GM12878 (cell line): ENCODE measurements around the gene NPNT. TPM values are rescaled to one million over a fixed set of nuclear protein-coding genes. Genes with fewer than 3 reads are reported as not detected.

Experiments
- ATAC-seq: fragments of 200-7000 bp; cut with Tn5 transposase; 3 replicates; pipeline ENCODE4 v1.9.1; 2020; ENCODE audit warnings: mild to moderate bottlenecking, moderate library complexity
- BruUV-seq: library from RNA; stranded (reverse); fragments of 400-500 nt; replicated peaks from 2 replicates; lab custom pipeline; 2021; lab: Mats Ljungman, UMichigan
- CTCF ChIA-PET: fragments of 300-600 bp; sonication (Branson Sonifier 250); formaldehyde crosslinking; extraction: SDS; loops from one replicate; lab custom pipeline; 2021; ENCODE audit warnings: inconsistent platforms; lab: Yijun Ruan, JAX
- POLR2A ChIA-PET: fragments of 350-600 bp; formaldehyde crosslinking; extraction: SDS; loops from one replicate; lab custom pipeline; 2021; ENCODE audit warnings: inconsistent platforms; lab: Charles Lee
- RAD21 ChIA-PET: fragments of 300-600 bp; sonication (Branson Sonifier 250); formaldehyde crosslinking; loops from one replicate; lab custom pipeline; 2023; ENCODE audit warnings: antibody characterized with exemption; ENCODE audit not compliant: unreplicated experiment; lab: Charles Lee
- SMC1A ChIA-PET: fragments of 300-600 bp; sonication (Branson Sonifier 250); formaldehyde crosslinking; loops from one replicate; lab custom pipeline; 2023; ENCODE audit not compliant: unreplicated experiment, uncharacterized antibody; lab: Charles Lee
- DNase-seq: peaks from one replicate; pipeline ENCODE4 v3.0.0-alpha.2; 2011; ENCODE audit warnings: low read depth, low spot score
- FAIRE-seq: peaks from 3 replicates; lab custom pipeline; 2011; peaks lifted over from hg19 to GRCh38; lab: Jason Lieb, UNC
- H2AFZ ChIP-seq: 2 replicates; pipeline ENCODE4 v1.6.0; 2011; ENCODE audit warnings: low read depth, low read length, control low read depth; ENCODE audit not compliant: control insufficient read depth
- H3K27ac ChIP-seq: 2 replicates; pipeline ENCODE4 v1.5.1; 2011; ENCODE audit warnings: control low read depth; ENCODE audit not compliant: control insufficient read depth, insufficient read depth
- H3K27me3 ChIP-seq, 2 experiments: replicated peaks in 1 of 2; 2 replicates each; pipeline versions ENCODE4 v1.6.0 to v1.6.1; 2011; ENCODE audit warnings: low read length in 1 of 2; ENCODE audit not compliant: control insufficient read depth in 2 of 2, insufficient read depth in 2 of 2
- H3K36me3 ChIP-seq, 2 experiments: 2 replicates each; pipeline ENCODE4 v1.5.1; 2011; ENCODE audit warnings: low read length in 1 of 2; ENCODE audit not compliant: control insufficient read depth in 2 of 2, insufficient read depth in 2 of 2
- H3K4me1 ChIP-seq: 2 replicates; pipeline ENCODE4 v1.6.1; 2011; ENCODE audit warnings: mild to moderate bottlenecking, low read length, moderate library complexity, mixed read lengths; ENCODE audit not compliant: control insufficient read depth, insufficient read depth
- H3K4me2 ChIP-seq: 2 replicates; pipeline ENCODE4 v1.6.0; 2011; ENCODE audit warnings: control low read depth; ENCODE audit not compliant: control insufficient read depth, insufficient read depth
- H3K4me3 ChIP-seq: fragments of 200-600 bp; sonication (generic); 2 replicates; pipeline ENCODE4 v1.5.1; 2016
- H3K79me2 ChIP-seq: 2 replicates; pipeline ENCODE4 v1.6.0; 2011; ENCODE audit warnings: low read length; ENCODE audit not compliant: control insufficient read depth, insufficient read depth
- H3K9ac ChIP-seq: 2 replicates; pipeline ENCODE4 v1.8.0; 2011; ENCODE audit warnings: low read length, control low read depth, mixed read lengths; ENCODE audit not compliant: control insufficient read depth, insufficient read depth
- H3K9me3 ChIP-seq: replicated peaks from 3 replicates; pipeline ENCODE4 v1.5.1; 2011; ENCODE audit warnings: mild to moderate bottlenecking, low read length; ENCODE audit not compliant: control insufficient read depth, insufficient read depth
- H4K20me1 ChIP-seq: 2 replicates; pipeline ENCODE4 v1.6.0; 2011; ENCODE audit not compliant: control insufficient read depth, insufficient read depth
- BCLAF1 ChIP-seq: fragments of 450-650 bp; IDR thresholded peaks from 2 replicates; pipeline ENCODE4 v1.6.1; 2017; ENCODE audit warnings: antibody characterized with exemption, mild to moderate bottlenecking, moderate library complexity
- E2F4 ChIP-seq: IDR thresholded peaks from 2 replicates; pipeline ENCODE4 v1.6.1; 2012; ENCODE audit warnings: low read depth, low read length, improper control_type of control experiment
- ETV6 ChIP-seq, 2 experiments: fragments of 450-650 bp in 1 of 2; IDR thresholded peaks in 1 of 2; conservative IDR thresholded peaks in 1 of 2; 2 replicates each; pipeline ENCODE4 v1.6.1; 2014; ENCODE audit warnings: antibody characterized with exemption in 1 of 2, borderline replicate concordance in 1 of 2, low read depth in 1 of 2, mild to moderate bottlenecking in 1 of 2, moderate library complexity in 1 of 2
- IKZF2 ChIP-seq, 2 experiments: fragments of 450-650 bp; IDR thresholded peaks; 2 replicates each; pipeline ENCODE4 v1.6.1; 2017; ENCODE audit warnings: mild to moderate bottlenecking in 2 of 2, moderate library complexity in 2 of 2
- IRF5 ChIP-seq: fragments of 450-650 bp; IDR thresholded peaks from 2 replicates; pipeline ENCODE4 v1.6.1; 2017; ENCODE audit warnings: borderline replicate concordance
- PAX5 ChIP-seq: IDR thresholded peaks from 2 replicates; pipeline ENCODE4 v1.6.1; 2011; ENCODE audit warnings: low read depth, low read length, borderline replicate concordance
- POLR2AphosphoS2 ChIP-seq: IDR thresholded peaks from 2 replicates; pipeline ENCODE4 v1.6.1; 2011; ENCODE audit warnings: low read depth, mild to moderate bottlenecking, low read length, improper control_type of control experiment, moderate library complexity
- RBBP5 ChIP-seq: fragments of 200-600 bp; sonication (generic); conservative IDR thresholded peaks from 2 replicates; pipeline ENCODE4 v1.6.1; 2016
- STAT1 ChIP-seq: fragments of 450-650 bp; conservative IDR thresholded peaks from 2 replicates; pipeline ENCODE4 v1.6.1; 2014; ENCODE audit warnings: antibody characterized with exemption, mild to moderate bottlenecking
- ZSCAN29 ChIP-seq: fragments of 450-650 bp; IDR thresholded peaks from 2 replicates; pipeline ENCODE4 v1.6.1; 2017; ENCODE audit warnings: mild to moderate bottlenecking, moderate library complexity
- WGBS: methylation state at CpG from one replicate; pipeline ENCODE4 v1.1.6; 2016; ENCODE audit warnings: low lambda C conversion rate; ENCODE audit not compliant: insufficient replicate concordance, insufficient coverage; ENCODE audit errors: missing lambda C conversion rate; 5-methylcytosine and 5-hydroxymethylcytosine counted together
- in situ Hi-C: fragments of 300-500 bp; cut with MboI; formaldehyde crosslinking; loops from 9 replicates; pipeline ENCODE4 v1.14.3; 2018; ENCODE audit warnings: mixed read lengths
- intact Hi-C: fragments of 100-400 bp; cut with micrococcal nuclease; formaldehyde crosslinking; loops from one replicate; pipeline ENCODE4 v1.14.2; 2022; ENCODE audit not compliant: unreplicated experiment
- polyA plus RNA-seq, 11 experiments: library from polyadenylated mRNA; depleted of rRNA in 4 of 11; unstranded in 6 of 11; stranded (reverse) in 5 of 11; fragments of >200 nt; fragmentation: Nextera tagmentation in 4 of 11; fragmentation: Illumina TruSeq in 1 of 11; extraction: Ambion mirVana in 4 of 11; extraction: Trizol in 1 of 11; gene quantifications; 1 replicate in 1 of 11; 2 replicates in 10 of 11; pipeline versions ENCODE4 v1.2.1 to v1.2.3, GENCODE V29; 2011 to 2016; ENCODE audit warnings: inconsistent platforms in 2 of 11, missing spikeins in 2 of 11, low read depth in 1 of 11
- total RNA-seq, 4 experiments: library from RNA; depleted of rRNA in 3 of 4; stranded (reverse); fragments of >200 nt in 3 of 4; fragmentation: Illumina TruSeq in 1 of 4; extraction: Trizol in 1 of 4; gene quantifications; 2 replicates each; pipeline versions ENCODE4 v1.2.1 to v1.2.3, GENCODE V29; 2013 to 2021

The NPNT gene
- total and polyA plus RNA-seq, 10 of the 15 experiments (the other 5 are each of a cell fraction or from before 2014, with no cell fraction given): 0.18 to 70.5 (median 54.1) TPM

- no peak for TF ChIP-seq POLR2AphosphoS2
These were observed 7.4 kb downstream of the NPNT start (continued) for GRCh38 chr4:105902550-105903262.

GRCh38 chr4:105909787-105910281 is 14.6 kb downstream of the NPNT start:
- no peak for ATAC-seq
- CTCF ChIA-PET: no interaction called here
- H3K36me3 ChIP-seq: no peaks in the 10 kb centered on the region
- no peaks in the 10 kb centered on the region for H3K79me2 ChIP-seq
- no peak overlapping the region for H3K27ac ChIP-seq
- H3K4me3 ChIP-seq: no peak overlapping the region
- TF ChIP-seq IKZF2 (IDR thresholded peaks at IDR 0.05): no peak
- no peak for TF ChIP-seq PAX5
- TF ChIP-seq, all 136 proteins: peak for 0
- ChIA-PET POLR2A (no interaction called here), SMC1A (no interaction called here), RAD21 (no interaction called here)
- no peaks in the 10 kb centered on the region for H4K20me1 ChIP-seq
- DNase-seq: no peak
- no TSS peak for BruUV-seq
- in situ Hi-C loops (no loop called here), intact Hi-C loops (no loop called here)
- no peak overlapping the region for H2AFZ ChIP-seq
- no peak overlapping the region for H3K9ac ChIP-seq
- H3K4me2 ChIP-seq: no peak overlapping the region
- no peaks in the 10 kb centered on the region for H3K4me1 ChIP-seq
- FAIRE-seq: no peak
- no peaks in the 10 kb centered on the region for H3K27me3 ChIP-seq
- WGBS: 22% methylated on average over 2 of the region's 2 CpGs
- no peaks in the 10 kb centered on the region for H3K9me3 ChIP-seq

GRCh38 chr4:105911426-105911825 is 16.2 kb downstream of the NPNT start:
- DNase-seq: no peak
- no peak for FAIRE-seq
- TF ChIP-seq RBBP5 (no peak), E2F4 (no peak), ETV6 (conservative IDR thresholded peaks at IDR 0.05 in 1 of 2, IDR thresholded peaks at IDR 0.05 in 1 of 2; ENCODE audit: borderline replicate concordance in 1 of 2, low read depth in 1 of 2) (no peak), STAT1 (no peak), IRF5 (no peak), ZSCAN29 (no peak), BCLAF1 (no peak)

More at GRCh38 chr4:105911426-105911825, 16.2 kb downstream of the NPNT start:
- Histone ChIP-seq H3K27me3 (no peaks in the 10 kb centered on the region), H3K36me3 (no peaks in the 10 kb centered on the region), H3K79me2 (no peaks in the 10 kb centered on the region), H3K4me1 (no peaks in the 10 kb centered on the region), H2AFZ (no peak overlapping the region), H3K4me3 (no peak overlapping the region), H4K20me1 (no peaks in the 10 kb centered on the region), H3K4me2 (no peak overlapping the region), H3K27ac (no peak overlapping the region), H3K9ac (no peak overlapping the region), H3K9me3 (no peaks in the 10 kb centered on the region)
- ChIA-PET SMC1A (no interaction called here), CTCF (no interaction called here), POLR2A (no interaction called here), RAD21 (no interaction called here)
- in situ Hi-C loops (no loop called here), intact Hi-C loops (no loop called here)
- ATAC-seq: no peak
- no TSS peak for BruUV-seq
